Thyroid gland (tissue), 4 donors: ENCODE measurements around the gene ARL1. TPM values are rescaled to one million over a fixed set of nuclear protein-coding genes. Genes with fewer than 3 reads are reported as not detected.
A peak's percentile ranks its signal among the peaks of the same experiment; 100 is the strongest.
"Not testable (repeated sequence)": the region's sequence is repeated elsewhere in the genome, so short reads cannot be mapped to it uniquely, and the experiment has no call there.

Experiments used
- DNase-seq, 2 donors: peaks; one replicate each; pipeline ENCODE4 v3.0.0-alpha.2; 2019
- H3K27ac ChIP-seq, 3 donors: fragments of 200-600 bp; sonication (generic); 1 replicate in 2 of 3; 2 replicates in 1 of 3; pipeline ENCODE4 v1.5.1; 2016 to 2019; ENCODE audit warnings: mild to moderate bottlenecking in 1 of 3, moderate library complexity in 1 of 3
- H3K27me3 ChIP-seq: fragments of 200-600 bp; sonication (generic); one replicate; pipeline ENCODE4 v1.5.1; 2019
- H3K36me3 ChIP-seq, 2 donors: fragments of 200-600 bp; sonication (generic); one replicate each; pipeline ENCODE4 v1.5.1; 2016 to 2019
- H3K4me1 ChIP-seq, 2 donors: fragments of 200-600 bp; sonication (generic); one replicate each; pipeline ENCODE4 v1.5.1; 2017 to 2019
- H3K4me3 ChIP-seq, 3 donors: fragments of 200-600 bp; sonication (generic); replicated peaks in 1 of 3; 1 replicate in 2 of 3; 2 replicates in 1 of 3; pipeline ENCODE4 v1.5.1; 2016; ENCODE audit warnings: mild to moderate bottlenecking in 1 of 3
- H3K9me3 ChIP-seq: fragments of 200-600 bp; sonication (generic); one replicate; pipeline ENCODE4 v1.5.1; 2017
- CTCF ChIP-seq, 6 experiments: fragments of 200-600 bp in 3 of 6; fragments of 450-650 bp in 3 of 6; sonication (generic) in 3 of 6; IDR thresholded peaks; one replicate each; pipeline ENCODE4 v1.5.1; 2016 to 2019; ENCODE audit warnings: antibody characterized with exemption in 6 of 6, mild to moderate bottlenecking in 2 of 6, inconsistent platforms in 1 of 6, moderate library complexity in 1 of 6
- POLR2A ChIP-seq, 2 donors: fragments of 450-650 bp; IDR thresholded peaks; one replicate each; pipeline ENCODE4 v1.6.1; 2017; ENCODE audit warnings: antibody characterized with exemption in 2 of 2, mild to moderate bottlenecking in 2 of 2, moderate library complexity in 1 of 2
- WGBS, 2 donors: methylation state at CpG; one replicate each; pipeline ENCODE4 v1.1.5; 2017; 5-methylcytosine and 5-hydroxymethylcytosine counted together
- intact Hi-C: fragments of 100-400 bp; cut with DNase I; formaldehyde crosslinking; loops from one replicate; pipeline ENCODE4 v1.15.1; 2023
- total RNA-seq, 4 donors: library from RNA; depleted of rRNA; stranded (reverse); fragments of >200 nt; gene quantifications; one replicate each; pipeline ENCODE4 v1.2.3, GENCODE V29; 2016

ARL1 gene
- total RNA-seq, 4 donors from 2014 or later: 80.0 to 104 (median 100) TPM

- Histone ChIP-seq H3K4me1 (no peaks in the 10 kb centered on the region), H3K27ac (no peak overlapping the region), H3K27me3 (no peaks in the 10 kb centered on the region), H3K9me3 (no peaks in the 10 kb centered on the region), H3K4me3 (no peak overlapping the region), H3K36me3 (no peaks in the 10 kb centered on the region)
- TF ChIP-seq POLR2A (IDR thresholded peaks at IDR 0.05): no peak
- TF ChIP-seq CTCF (IDR thresholded peaks at IDR 0.05): peak in 5 of 6 experiments; percentile 17 to 68 (median 51)
- WGBS, 2 donors: 1 to 2% methylated on average over 2 of the region's 2 CpGs
- intact Hi-C loops: loop anchor here (10.0 kb wide), 2 partner anchors 360 to 430 kb away; no protein-coding TSS in a partner anchor
- peak; percentile 18 to 21 for DNase-seq
Observed at GRCh38 chr12:101414533-101415119, 7.1 kb upstream of the ARL1 start.

GRCh38 chr12:101410169-101410568 lies 2.6 kb upstream of the ARL1 start:
- H3K27ac ChIP-seq, H3K36me3 ChIP-seq, H3K4me3 ChIP-seq, H3K27me3 ChIP-seq, H3K9me3 ChIP-seq, DNase-seq: not testable (repeated sequence)
- intact Hi-C loops: loop anchor here (10.0 kb wide), 2 partner anchors 365 to 435 kb away; no protein-coding TSS in a partner anchor
- WGBS, 2 donors: 86 to 90% methylated on average over 8 of the region's 8 CpGs
- peaks cover 14 to 22% of the 10 kb centered on the region in 2 donors for H3K4me1 ChIP-seq

- peak in 1 of 2 donors; percentile 38 for DNase-seq
- intact Hi-C loops: no loop called here
- Histone ChIP-seq H3K4me1 (peaks cover 14 to 27% of the 10 kb centered on the region in 2 donors), H3K27ac (peak overlapping the region in 2 of 3 donors; percentile 88 to 90), H3K9me3 (no peaks in the 10 kb centered on the region), H3K27me3 (no peaks in the 10 kb centered on the region), H3K36me3 (no peaks in the 10 kb centered on the region), H3K4me3 (peak overlapping the region; percentile 11 to 82 (median 57))
- no peak for TF ChIP-seq POLR2A (IDR thresholded peaks at IDR 0.05)
- TF ChIP-seq CTCF (IDR thresholded peaks at IDR 0.05): no peak
- 0 to 1% methylated on average over 3 to 18 of the region's 18 CpGs for WGBS, 2 donors
Observed at GRCh38 chr12:101407049-101407435, 530 bp downstream of the ARL1 start.

- intact Hi-C loops, H3K27ac ChIP-seq, H3K4me1 ChIP-seq, H3K27me3 ChIP-seq, DNase-seq, H3K9me3 ChIP-seq, H3K4me3 ChIP-seq: not testable (repeated sequence)
- peaks cover 32 to 41% of the 10 kb centered on the region in 2 donors for H3K36me3 ChIP-seq
- WGBS, 2 donors: 74 to 82% methylated on average over 3 of the region's 3 CpGs
Observed at GRCh38 chr12:101391181-101391580, 16.4 kb downstream of the ARL1 start.

GRCh38 chr12:101379149-101379548 lies 28.4 kb downstream of the ARL1 start:
- Histone ChIP-seq H3K4me3 (no peak overlapping the region), H3K9me3 (no peaks in the 10 kb centered on the region), H3K27me3 (no peaks in the 10 kb centered on the region), H3K27ac (no peak overlapping the region), H3K4me1 (no peaks in the 10 kb centered on the region), H3K36me3 (peaks cover 10 to 26% of the 10 kb centered on the region in 2 donors)
- DNase-seq: no peak
- intact Hi-C loops: no loop called here
- no peak for TF ChIP-seq CTCF (IDR thresholded peaks at IDR 0.05)
- no peak for TF ChIP-seq POLR2A (IDR thresholded peaks at IDR 0.05)

GRCh38 chr12:101375573-101375972 lies 32.0 kb downstream of the ARL1 start:
- intact Hi-C loops: no loop called here
- H3K9me3 ChIP-seq: no peaks in the 10 kb centered on the region
- no peaks in the 10 kb centered on the region for H3K4me1 ChIP-seq
- no peak overlapping the region for H3K27ac ChIP-seq
- DNase-seq: no peak
- TF ChIP-seq CTCF (IDR thresholded peaks at IDR 0.05): peak in 1 of 6 experiments; percentile 11
- TF ChIP-seq POLR2A (IDR thresholded peaks at IDR 0.05): no peak
- 92 to 94% methylated on average over 5 of the region's 5 CpGs for WGBS, 2 donors
- no peaks in the 10 kb centered on the region for H3K27me3 ChIP-seq
- peaks cover 8 to 25% of the 10 kb centered on the region in 2 donors for H3K36me3 ChIP-seq
- H3K4me3 ChIP-seq: no peak overlapping the region
